Nucleus accumbens (tissue), 56 donors: ENCODE results near the gene RAB40AL.
A peak's percentile ranks its signal among the peaks of the same experiment; 100 is the strongest.
"Not testable (repeated sequence)": the region's sequence is repeated elsewhere in the genome, so short reads cannot be mapped to it uniquely, and the experiment has no call there.

Experiments used
- DNase-seq, 56 donors: peaks; one replicate each; lab custom pipeline; 2025; lab: John Stamatoyannopoulos, UW

RAB40AL gene

GRCh38 chrX:102936972-102937371 is at the start of gene RAB40AL:
TSS of gene RAB40AL (plus strand) at chrX:102937272. CDS start at chrX:102937319, 47 bp downstream.
- not testable (repeated sequence) for DNase-seq

GRCh38 chrX:102887687-102888086 is 49.4 kb upstream of the RAB40AL start:
- DNase-seq, result no peak

- DNase-seq, result no peak
Observed at GRCh38 chrX:102892103-102892502, 45.0 kb upstream of the RAB40AL start.

GRCh38 chrX:102899940-102900916 is 36.8 kb upstream of the RAB40AL start:
- DNase-seq, result peak in 46 of 56 donors; percentile 0 to 79 (median 13)

GRCh38 chrX:102902355-102902754 is 34.7 kb upstream of the RAB40AL start:
- DNase-seq, result no peak

GRCh38 chrX:102930990-102931756 is 5.9 kb upstream of the RAB40AL start:
- no peak for DNase-seq

GRCh38 chrX:102934624-102935023 is 2.4 kb upstream of the RAB40AL start:
- peak in 5 of 56 donors; percentile 0 to 3 (median 1) for DNase-seq

- peak in 40 of 56 donors; percentile 0 to 66 (median 9) for DNase-seq
Observed at GRCh38 chrX:102950908-102951866, 14.1 kb downstream of the RAB40AL start.

- DNase-seq, result no peak
Observed at GRCh38 chrX:102957751-102958150, 20.7 kb downstream of the RAB40AL start.

GRCh38 chrX:102958794-102959193 is 21.7 kb downstream of the RAB40AL start:
- no peak for DNase-seq

GRCh38 chrX:102959471-102959870 is 22.4 kb downstream of the RAB40AL start:
- DNase-seq, result no peak

GRCh38 chrX:102963955-102964354 is 26.9 kb downstream of the RAB40AL start:
- DNase-seq, result no peak

- DNase-seq, result no peak
Observed at GRCh38 chrX:102964940-102965339, 27.9 kb downstream of the RAB40AL start.

- DNase-seq, result no peak
Observed at GRCh38 chrX:102966701-102967100, 29.6 kb downstream of the RAB40AL start.

GRCh38 chrX:102968216-102968615 is 31.1 kb downstream of the RAB40AL start:
- no peak for DNase-seq

- DNase-seq, result not testable (repeated sequence)
Observed at GRCh38 chrX:102971536-102971935, 34.5 kb downstream of the RAB40AL start.

- no peak for DNase-seq
Observed at GRCh38 chrX:102975016-102975415, 37.9 kb downstream of the RAB40AL start.

- DNase-seq, result no peak
Observed at GRCh38 chrX:102976286-102976685, 39.2 kb downstream of the RAB40AL start.

GRCh38 chrX:102976793-102977495 is 39.9 kb downstream of the RAB40AL start:
- no peak for DNase-seq
